HG03103 (cell line): Measurements from ENCODE around the gene PNKD.

Source experiments
- ATAC-seq: cut with Tn5 transposase; IDR thresholded peaks from one replicate; pipeline ENCODE4 v1.9.1; 2021; ENCODE audit warnings: low read depth; ENCODE audit not compliant: unreplicated experiment

Gene PNKD

DNA sequence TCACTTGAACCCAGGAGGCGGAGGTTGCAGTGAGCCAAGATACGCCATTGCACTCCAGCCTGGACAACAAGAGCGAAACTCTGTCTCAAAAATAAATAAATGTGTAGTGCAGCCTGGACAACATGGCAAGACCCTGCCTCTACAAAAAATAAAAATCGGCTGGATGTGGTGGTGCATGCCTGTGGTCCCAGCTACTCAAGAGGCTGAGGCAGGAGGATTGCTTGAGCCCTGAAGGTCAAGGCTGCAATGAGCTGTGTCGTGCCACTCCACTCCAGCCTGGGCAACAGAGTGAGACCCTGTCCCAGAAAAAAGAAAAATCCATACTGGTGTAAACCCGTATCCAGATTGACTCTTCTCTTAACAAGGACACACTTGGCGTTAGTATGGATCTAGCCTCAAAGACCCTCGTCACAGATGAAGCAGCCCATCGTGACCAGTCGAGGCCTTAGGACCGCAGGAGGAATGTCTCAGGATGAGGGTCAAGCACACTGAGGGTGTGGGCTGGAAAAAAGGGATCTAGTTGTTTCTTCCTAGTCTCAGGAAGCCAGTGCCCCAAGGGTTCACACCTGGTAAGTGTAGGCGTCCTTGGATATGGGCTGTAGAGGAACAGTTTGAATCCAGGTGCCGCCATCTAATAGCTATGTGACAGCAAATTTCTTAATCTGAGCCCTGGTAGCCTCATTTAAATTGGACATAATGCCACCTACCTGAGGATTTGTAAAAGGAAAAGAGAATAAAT is 13.5 kb upstream of the PNKD start:
- ATAC-seq: no peak

DNA sequence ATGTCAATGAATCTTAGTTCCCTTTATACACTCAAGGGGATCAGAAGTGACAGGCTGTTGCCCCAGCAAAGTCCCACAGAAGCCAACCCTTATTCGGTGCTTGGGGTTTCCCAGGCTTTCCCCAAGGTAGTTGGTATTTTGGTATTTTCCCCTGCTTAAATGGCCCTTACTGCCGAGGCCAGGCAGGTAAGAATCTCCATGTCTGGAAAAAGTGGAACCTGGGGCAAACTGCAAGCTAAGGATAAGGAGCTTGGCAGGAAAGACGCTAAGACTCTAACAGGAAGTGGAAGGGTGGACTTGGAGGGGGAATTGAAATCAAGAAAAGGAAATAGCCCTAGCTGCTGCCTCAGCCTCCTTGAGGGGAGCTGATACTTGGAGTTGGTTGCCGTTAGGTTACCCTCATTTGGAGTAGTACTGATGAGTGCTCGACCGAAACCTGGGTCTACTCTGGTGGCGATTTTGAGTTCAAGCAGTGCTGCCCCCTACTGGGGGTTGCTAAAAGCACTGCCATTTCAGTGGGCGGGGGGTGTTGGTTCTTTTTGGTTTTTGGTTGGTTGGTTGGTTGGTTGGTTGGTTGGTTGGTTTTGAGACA is 12.8 kb upstream of the PNKD start:
- peak; percentile 74 for ATAC-seq

DNA sequence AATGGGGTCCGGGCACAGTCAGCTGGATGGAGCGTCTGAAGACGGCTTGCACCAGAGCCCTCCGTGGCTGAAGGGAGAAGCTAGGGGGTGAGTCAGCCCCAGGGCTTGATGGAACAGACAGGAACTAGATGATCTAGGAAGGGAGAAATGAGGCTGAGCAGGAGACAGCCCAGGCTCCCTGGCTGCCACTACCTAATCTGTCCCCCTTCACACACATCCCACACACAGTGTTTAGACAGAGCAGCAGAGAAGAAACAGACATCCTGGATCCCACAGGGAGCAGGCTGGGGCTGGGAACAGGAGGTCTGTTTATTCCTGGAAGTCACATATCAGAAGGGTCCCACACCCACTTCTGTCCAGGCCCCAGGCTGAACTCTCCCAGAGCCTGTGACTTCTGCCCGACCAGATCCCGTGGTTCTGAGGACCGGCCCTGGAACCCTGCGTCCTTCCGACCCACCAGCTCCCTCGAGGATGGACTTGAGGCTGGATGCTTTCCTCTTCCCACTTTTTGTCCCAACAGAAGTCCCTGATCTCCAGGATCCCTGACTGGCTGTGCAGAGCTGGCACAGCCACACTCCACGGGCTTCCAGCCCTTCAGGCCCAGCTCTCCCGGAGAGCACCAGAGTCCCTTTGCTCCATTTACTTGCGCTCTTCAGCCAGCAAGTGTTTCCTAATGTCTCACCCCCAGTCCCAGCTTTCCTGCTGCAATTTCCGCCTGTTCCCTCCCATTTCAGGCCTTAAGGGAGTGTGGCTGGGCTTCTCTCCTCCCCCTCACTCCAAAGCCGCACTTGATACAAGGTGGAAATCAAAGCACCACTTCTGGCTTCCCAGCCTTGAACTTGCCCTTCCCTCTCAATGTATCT is 11.0 kb upstream of the PNKD start:
- ATAC-seq: no peak

DNA sequence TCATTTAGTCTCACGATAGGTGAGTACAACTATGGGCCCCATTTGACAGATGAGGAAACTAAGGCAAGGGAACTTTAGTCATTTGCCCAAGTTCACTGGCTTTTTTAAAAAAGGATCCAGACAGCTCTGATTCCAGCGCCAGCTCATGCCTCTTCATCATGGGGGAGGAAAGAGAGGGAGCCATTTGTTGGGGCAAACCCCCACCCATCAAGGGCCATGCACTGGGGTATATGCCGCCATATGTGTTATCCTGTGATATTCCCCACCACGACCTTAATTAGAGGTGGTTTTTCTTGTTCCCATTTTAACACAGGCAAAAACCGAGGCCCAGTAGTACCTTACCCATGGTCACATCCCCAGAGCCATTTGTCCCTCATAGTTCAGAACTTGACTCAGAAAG is 10.2 kb upstream of the PNKD start:
- no peak for ATAC-seq

DNA sequence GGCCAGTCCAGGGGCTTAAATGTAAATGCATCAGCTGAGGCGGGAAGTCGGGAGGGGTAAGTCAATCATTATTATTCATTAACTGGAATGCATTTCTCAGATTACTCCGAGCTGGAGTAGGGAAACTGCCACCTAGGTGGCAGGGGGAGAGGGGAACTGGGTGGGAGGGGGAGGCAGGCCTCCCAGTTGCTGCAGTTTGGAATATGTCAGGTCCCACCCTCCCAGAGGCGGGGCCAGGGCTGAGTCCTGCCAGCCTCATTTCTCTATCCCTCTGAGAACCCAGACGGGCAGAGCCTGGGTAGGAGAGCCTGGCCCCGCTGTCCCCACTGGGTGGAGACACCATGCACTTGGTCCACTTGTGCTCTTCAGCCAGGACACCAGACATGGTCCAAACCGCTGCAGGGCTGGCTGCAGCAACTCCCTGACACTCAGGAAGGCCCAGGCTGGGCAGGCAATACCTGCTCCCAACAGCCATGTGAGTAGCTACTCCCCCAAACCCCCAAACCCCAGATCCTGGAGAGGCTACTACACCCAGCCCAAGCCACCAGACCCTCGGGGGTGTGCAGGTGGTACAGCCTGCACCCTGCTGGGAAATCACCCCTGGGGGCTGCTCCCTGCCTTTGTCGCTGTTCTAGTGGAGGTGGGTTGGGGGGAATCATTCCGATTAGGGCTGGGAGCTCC is 9.4 kb upstream of the PNKD start, which contains the start of gene GPBAR1:
Gene GPBAR1 (plus strand): TSS at position 274 of the 681 bp plus-strand sequence. CDS start 1,710 bp downstream, outside the sequence.
- ATAC-seq: no peak

DNA sequence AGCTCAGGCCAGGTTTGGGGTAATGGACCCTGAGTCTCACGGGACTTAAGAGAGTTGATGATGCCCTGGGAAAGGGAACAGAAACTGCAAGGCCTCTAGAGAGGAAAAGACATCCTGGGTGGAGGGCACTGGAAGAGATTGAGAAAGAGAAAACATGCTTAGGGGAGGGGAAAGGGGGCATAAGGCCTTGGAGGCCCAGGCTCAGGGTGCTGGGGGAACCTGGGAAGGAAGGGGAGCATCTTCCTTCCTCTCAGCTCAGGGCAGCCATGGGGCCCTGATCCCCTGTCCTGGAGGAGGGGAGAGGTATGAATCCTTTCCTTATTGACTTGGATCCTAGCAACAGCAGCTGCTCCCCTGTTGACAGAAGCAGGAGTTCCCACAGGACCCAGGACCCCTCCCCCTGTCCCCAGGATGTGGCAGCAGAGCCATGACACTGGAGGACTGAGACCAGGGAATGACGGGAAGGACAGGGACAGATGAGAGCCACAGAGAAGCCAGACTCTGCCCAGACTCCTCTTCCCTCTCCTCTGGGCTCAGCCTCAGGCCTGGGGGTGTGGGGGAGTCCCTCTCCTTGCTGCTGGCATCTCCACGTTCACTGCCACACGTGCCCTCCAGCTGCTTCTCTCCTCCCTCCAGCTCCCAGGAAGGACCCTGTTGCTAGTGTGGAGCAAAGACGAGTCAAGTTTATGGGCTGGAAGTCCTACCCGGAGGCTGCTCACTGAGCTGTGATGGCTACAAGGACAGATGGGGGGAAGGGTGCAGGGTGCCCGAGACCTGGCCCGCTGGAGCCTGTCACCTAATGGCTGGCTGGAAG is 8.7 kb upstream of the PNKD start:
- no peak for ATAC-seq

DNA sequence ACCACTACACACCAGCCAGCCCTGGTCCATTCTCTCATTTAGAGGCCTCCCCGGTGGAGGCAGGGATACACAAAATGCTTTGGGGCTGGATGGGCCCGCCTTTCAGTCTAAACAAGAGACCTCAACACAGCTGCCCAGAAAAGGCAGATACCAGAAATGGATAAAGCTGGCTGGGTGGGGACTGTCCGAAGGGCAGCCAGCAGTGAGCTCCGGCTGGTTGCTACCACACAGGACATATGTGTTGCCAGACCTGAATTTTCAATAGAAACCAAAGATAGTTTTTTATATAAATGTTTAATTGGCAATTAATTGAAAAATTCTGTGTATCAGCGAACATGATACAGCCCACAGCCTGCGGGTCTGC is 8.1 kb upstream of the PNKD start:
- no peak for ATAC-seq

DNA sequence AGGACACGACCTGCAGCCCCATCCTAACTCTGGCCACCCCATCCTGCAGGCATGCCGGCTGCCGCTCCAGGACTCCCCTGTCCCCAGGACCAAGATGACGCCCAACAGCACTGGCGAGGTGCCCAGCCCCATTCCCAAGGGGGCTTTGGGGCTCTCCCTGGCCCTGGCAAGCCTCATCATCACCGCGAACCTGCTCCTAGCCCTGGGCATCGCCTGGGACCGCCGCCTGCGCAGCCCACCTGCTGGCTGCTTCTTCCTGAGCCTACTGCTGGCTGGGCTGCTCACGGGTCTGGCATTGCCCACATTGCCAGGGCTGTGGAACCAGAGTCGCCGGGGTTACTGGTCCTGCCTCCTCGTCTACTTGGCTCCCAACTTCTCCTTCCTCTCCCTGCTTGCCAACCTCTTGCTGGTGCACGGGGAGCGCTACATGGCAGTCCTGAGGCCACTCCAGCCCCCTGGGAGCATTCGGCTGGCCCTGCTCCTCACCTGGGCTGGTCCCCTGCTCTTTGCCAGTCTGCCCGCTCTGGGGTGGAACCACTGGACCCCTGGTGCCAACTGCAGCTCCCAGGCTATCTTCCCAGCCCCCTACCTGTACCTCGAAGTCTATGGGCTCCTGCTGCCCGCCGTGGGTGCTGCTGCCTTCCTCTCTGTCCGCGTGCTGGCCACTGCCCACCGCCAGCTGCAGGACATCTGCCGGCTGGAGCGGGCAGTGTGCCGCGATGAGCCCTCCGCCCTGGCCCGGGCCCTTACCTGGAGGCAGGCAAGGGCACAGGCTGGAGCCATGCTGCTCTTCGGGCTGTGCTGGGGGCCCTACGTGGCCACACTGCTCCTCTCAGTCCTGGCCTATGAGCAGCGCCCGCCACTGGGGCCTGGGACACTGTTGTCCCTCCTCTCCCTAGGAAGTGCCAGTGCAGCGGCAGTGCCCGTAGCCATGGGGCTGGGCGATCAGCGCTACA is 7.4 kb upstream of the PNKD start:
- no peak for ATAC-seq

DNA sequence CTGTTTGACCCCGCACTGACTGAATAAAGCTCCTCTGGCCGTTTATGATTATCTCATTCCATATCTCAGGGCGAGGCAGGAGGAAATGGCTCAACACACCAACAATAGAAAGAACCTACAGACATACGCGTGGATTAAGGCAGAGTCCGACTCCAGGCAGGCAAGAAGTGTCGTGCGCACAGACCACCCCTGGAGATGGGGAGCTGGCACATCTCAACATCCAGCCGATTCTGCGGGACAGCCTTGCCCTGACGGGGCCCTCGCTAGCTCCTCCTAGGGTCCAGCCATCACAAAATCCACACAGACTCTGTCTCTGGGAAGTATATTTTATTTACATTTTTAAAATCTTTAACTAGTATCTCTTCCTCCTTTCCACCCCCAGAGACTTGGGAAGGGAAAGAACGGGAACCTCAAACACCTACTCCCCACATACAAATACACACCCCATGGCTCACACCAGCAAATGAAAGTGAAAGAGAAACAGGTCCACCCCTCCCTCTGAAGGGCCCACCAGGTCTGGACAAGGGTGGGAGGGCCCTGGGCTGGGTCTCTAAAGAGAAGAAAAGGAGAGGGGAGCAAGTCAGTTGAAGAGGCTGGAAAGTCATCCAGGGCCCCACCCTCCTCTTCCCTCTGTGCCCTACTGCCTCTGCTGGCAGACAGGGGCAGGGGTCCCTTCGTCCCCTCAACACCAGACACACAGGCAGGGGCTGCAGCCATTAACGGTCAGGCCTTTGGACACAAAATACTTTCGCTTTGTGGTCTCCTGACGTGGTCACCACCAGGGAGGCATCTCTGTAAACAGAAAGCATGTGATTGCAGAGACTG is 6.3 kb upstream of the PNKD start:
- no peak for ATAC-seq

DNA sequence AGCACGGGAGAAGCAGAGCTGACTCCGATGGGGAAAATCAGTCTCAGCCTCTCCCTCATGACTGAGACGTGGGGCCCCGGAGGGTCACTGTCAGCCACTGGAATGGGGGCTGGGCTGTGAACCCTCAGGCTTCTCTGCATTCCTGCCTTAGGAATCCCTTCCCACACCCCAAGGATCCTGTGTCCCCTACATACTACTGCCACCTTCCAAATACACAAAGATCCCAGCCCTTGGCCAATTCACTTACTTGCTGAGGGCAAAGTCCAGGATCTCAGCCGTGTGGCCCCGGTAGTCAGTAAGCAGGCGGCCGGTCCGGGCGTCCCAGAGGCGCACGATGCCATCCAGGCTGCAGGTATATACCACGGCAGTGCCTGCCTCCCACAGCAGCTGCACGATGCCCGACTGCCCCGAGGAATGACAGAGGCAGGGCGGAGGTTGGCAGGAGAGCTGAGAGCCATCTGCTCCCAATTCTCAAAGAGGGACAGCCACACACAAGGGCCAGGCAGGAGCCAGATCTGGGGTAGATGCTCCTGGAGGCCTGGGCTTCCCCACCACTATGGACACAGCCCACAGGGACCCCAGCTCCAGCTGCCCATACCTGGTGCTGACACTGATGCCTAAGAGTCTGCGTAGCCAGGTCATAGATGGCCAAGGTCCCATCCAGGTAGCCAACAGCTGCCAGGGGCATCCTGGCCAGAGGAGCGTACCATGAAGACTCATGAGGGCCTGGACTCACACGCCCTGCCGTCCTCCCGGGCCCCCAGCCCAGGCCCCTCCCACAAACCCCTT is 5.4 kb upstream of the PNKD start:
- no peak for ATAC-seq

DNA sequence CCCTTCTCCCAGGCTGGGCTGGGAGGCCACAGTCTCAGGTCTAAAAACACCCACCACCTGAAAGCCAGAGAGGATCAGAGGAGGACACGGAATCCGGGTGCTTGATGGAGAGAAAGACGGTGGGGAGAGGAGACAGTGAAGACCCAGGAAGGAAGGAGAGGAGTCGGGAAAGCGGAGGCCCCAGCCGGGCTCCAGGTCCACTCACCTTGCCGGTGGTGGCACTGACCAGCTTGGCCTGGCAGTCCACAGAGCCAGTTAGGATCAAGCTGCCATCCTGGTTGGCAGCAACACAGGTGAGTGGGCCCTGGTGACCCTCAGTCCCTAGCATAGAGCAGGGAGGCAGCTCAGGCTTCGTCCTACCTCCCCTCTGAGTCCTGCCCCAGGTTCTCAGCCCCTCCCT is 4.7 kb upstream of the PNKD start:
- no peak for ATAC-seq

DNA sequence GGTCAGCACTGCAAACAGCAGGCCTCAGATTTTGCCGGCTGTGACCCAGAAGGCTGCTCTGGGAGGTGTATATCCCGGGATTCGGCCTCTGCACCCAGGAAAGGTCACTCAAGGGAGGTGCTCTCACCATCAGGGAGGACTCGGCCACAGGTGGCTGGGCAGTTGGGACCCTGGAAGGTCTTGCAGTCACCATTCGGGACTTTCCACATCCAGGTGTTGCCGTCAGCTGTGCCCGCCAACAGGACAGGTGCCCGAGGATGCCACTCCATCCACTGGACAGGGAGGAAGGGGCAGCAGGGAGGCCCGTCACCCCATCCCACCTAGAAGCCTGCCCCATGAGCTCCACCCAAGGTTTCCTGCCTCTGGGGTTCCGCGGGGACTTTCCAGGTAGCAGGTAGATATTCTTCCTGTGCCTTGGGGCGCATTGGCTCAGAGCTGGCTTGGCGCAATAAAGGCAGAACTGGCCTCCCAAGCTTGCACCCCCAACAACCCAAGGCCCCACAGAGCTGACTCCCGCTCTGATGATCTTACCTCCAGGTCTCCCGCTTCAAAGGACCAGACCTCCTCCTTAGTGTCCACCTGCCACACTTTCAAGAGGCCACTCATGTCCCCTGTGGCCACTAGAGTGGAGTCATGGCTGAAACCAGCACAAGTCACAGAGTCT is 3.9 kb upstream of the PNKD start:
- no peak for ATAC-seq

DNA sequence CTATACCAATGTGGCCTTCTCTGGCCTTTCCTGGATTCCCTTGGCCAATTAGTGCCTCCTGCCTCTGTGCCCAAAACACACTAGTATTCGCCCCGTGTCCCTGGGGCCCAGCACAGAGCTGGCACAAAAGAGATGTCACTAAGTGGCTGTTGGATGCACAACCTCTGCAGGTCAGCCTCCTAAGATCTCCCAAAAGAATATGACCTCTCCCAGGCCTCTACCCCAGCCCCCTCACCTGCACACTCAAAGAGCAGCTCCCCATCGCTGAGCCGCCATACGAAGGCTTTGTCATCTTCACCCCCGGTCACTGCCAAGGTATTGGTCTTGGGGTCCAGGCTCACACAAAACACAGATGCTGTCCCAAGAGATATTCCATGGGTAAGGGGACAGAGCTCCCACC is 3.1 kb upstream of the PNKD start:
- no peak for ATAC-seq

DNA sequence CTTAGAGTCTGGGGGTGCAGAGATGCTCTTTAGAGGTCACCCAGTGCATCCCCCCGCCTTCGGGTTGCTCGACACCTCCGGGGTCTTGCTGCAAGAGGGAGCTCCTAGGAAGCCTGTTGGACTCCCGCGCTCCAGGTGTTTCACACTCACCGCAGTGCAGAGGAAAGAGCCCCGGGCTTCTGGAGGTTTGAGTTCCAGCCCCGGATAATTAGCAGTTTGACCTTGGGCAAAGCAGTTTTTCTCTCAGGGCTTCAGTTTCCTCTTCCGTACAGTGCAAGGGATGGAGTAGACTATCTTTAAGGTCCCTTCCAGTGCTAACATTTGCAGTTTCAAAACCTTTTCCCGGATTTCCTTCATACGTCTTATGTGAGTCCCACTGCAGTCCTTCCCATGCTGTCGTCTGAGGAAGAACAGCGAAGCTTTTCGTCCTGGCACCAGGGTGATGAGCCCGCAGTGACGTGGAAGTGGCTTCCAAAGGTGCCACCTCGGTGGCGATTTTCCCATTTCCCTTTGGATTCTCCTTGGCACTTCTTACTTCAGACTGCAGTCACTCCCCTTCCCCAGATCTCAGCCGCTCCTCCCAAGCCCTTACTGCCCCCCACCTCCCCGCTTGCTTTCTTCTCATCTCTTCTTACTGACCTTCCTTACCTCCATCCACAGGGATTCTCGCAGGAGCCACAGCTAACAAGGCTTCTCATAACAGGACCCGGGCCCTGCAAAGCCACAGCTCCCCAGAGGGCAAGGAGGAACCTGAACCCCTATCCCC is 585 bp downstream of the PNKD start:
- ATAC-seq: no peak

DNA sequence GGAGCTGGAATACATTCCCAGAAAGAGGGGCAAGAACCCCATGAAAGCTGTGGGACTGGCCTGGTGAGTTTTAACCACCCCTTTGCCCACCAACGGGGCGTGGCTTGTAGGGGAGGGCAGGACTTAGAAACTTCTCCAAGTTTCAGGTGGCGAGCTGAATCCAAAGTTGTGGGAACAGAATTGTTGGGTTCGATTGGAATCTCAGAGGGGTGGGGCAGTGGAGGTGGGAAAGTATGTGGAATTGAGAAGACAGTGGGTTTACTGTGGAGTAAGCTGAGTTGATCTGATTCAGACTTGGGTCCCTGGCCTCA is 1.1 kb downstream of the PNKD start:
- no peak for ATAC-seq

DNA sequence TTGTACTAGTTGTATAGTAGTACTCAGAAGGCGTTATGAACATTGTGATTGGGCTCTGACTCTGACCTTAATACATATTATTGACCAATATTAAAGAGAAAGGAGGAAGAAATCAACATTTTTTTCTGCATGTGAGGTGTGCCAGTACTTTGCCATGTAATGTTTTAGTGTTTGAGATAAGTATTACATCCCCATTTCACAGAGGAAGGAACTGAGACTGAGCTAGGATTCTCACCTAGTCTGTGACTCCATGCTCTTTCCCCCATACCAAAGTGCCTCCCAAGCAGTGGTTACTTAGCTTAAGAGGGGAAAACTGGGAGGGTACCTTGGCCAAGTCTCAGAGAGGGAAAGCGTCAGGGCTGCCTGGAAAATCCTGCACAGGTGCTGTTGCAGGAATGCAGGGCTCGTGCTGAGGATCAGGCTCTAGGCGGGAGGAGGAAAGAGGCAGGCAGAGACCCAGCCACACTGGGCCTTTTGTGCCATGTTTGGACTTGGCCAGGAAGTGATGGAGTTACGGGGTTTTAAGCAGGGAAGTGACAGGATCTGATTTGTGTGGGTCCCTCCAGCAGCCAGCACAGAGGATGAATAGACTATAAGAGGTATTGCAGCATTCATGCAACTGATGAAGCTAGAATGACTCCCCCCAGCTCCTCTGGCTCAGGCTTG is 1.7 kb downstream of the PNKD start:
- no peak for ATAC-seq
